Neuronal stem cell (in vitro differentiated cells): ENCODE results near the gene PIGU.
A peak's percentile ranks its signal among the peaks of the same experiment; 100 is the strongest.

Source experiments
- DNase-seq: peaks from one replicate; pipeline ENCODE4 v3.0.0-alpha.2; 2013; ENCODE audit warnings: low spot score
- H2AFZ ChIP-seq: one replicate; pipeline ENCODE4 v1.6.1; 2013; ENCODE audit warnings: mild to moderate bottlenecking, low read length, inconsistent platforms
- H2AK5ac ChIP-seq: 2 replicates; pipeline ENCODE4 v1.6.1; 2013; ENCODE audit warnings: low read depth, mild to moderate bottlenecking, inconsistent platforms, low read length, moderate library complexity, mixed read lengths
- H2BK120ac ChIP-seq: 2 replicates; pipeline ENCODE4 v1.6.1; 2013; ENCODE audit warnings: low read depth, mild to moderate bottlenecking, inconsistent platforms, low read length, moderate library complexity, mixed read lengths
- H2BK12ac ChIP-seq: one replicate; pipeline ENCODE4 v1.6.1; 2013; ENCODE audit warnings: low read length, inconsistent platforms
- H2BK15ac ChIP-seq: 2 replicates; pipeline ENCODE4 v1.6.1; 2013; ENCODE audit warnings: mild to moderate bottlenecking, low read length, inconsistent platforms, mixed read lengths
- H2BK5ac ChIP-seq: one replicate; pipeline ENCODE4 v1.6.1; 2013; ENCODE audit warnings: inconsistent platforms, mild to moderate bottlenecking, low read length, moderate library complexity
- H3K14ac ChIP-seq: one replicate; pipeline ENCODE4 v1.6.1; 2013; ENCODE audit warnings: low read length, inconsistent platforms
- H3K18ac ChIP-seq: 2 replicates; pipeline ENCODE4 v1.6.1; 2013; ENCODE audit warnings: low read length, inconsistent platforms
- H3K23ac ChIP-seq: 2 replicates; pipeline ENCODE4 v1.6.1; 2013; ENCODE audit warnings: low read depth, mild to moderate bottlenecking, mixed read lengths, low read length, inconsistent platforms; ENCODE audit not compliant: poor library complexity
- H3K27ac ChIP-seq: replicated peaks from 3 replicates; pipeline ENCODE4 v1.5.1; 2013; ENCODE audit warnings: low read length, inconsistent platforms
- H3K27me3 ChIP-seq, 3 experiments: 2 replicates each; pipeline ENCODE4 v1.6.1; 2013; ENCODE audit warnings: low read length in 3 of 3, mild to moderate bottlenecking in 2 of 3, inconsistent platforms in 1 of 3, low read depth in 1 of 3, mixed read lengths in 1 of 3, moderate library complexity in 1 of 3; ENCODE audit not compliant: control insufficient read depth in 3 of 3, insufficient read depth in 3 of 3
- H3K36me3 ChIP-seq, 2 donors: replicated peaks in 1 of 2; 2 replicates each; pipeline ENCODE4 v1.6.1; 2013; ENCODE audit warnings: low read length in 2 of 2; ENCODE audit not compliant: control insufficient read depth in 2 of 2, insufficient read depth in 2 of 2
- H3K4ac ChIP-seq: 2 replicates; pipeline ENCODE4 v1.6.1; 2013; ENCODE audit warnings: inconsistent platforms, mild to moderate bottlenecking, low read length, moderate library complexity
- H3K4me1 ChIP-seq, 2 donors: 1 replicate in 1 of 2; 2 replicates in 1 of 2; pipeline ENCODE4 v1.6.1; 2013; ENCODE audit warnings: low read length in 2 of 2, low read depth in 1 of 2; ENCODE audit not compliant: control insufficient read depth in 2 of 2, insufficient read depth in 1 of 2
- H3K4me2 ChIP-seq: one replicate; pipeline ENCODE4 v1.6.1; 2013; ENCODE audit warnings: mild to moderate bottlenecking, low read length, inconsistent platforms; ENCODE audit not compliant: insufficient read depth, poor library complexity, severe bottlenecking
- H3K4me3 ChIP-seq, 2 donors: 2 replicates each; pipeline ENCODE4 v1.5.1; 2013; ENCODE audit warnings: low read length in 2 of 2, mild to moderate bottlenecking in 2 of 2, inconsistent platforms in 1 of 2, moderate library complexity in 1 of 2
- H3K79me1 ChIP-seq: one replicate; pipeline ENCODE4 v1.6.1; 2013; ENCODE audit warnings: low read depth, mild to moderate bottlenecking, inconsistent platforms, low read length, moderate library complexity
- H3K9ac ChIP-seq: one replicate; pipeline ENCODE4 v1.6.1; 2013; ENCODE audit warnings: mild to moderate bottlenecking, low read depth, low read length, inconsistent platforms; ENCODE audit not compliant: poor library complexity
- H3K9me3 ChIP-seq, 2 donors: replicated peaks in 1 of 2; 2 replicates each; pipeline versions ENCODE3 to v1.6.1; 2013; ENCODE audit warnings: low read length in 2 of 2, mild to moderate bottlenecking in 2 of 2, inconsistent platforms in 1 of 2, low read depth in 1 of 2, mixed read lengths in 1 of 2, moderate library complexity in 1 of 2; ENCODE audit not compliant: control insufficient read depth in 2 of 2, insufficient read depth in 1 of 2
- H4K8ac ChIP-seq: one replicate; pipeline ENCODE4 v1.6.1; 2013; ENCODE audit warnings: low read depth, mild to moderate bottlenecking, inconsistent platforms, low read length, moderate library complexity
- H4K91ac ChIP-seq: one replicate; pipeline ENCODE4 v1.6.1; 2013; ENCODE audit warnings: low read length, low read depth, mild to moderate bottlenecking, inconsistent platforms; ENCODE audit not compliant: poor library complexity
- WGBS, 2 donors: extraction: QIAGEN DNeasy Blood & Tissue Kit; methylation state at CpG; one replicate each; pipeline ENCODE4 v1.1.7; 2013; ENCODE audit warnings: missing lambda C conversion rate in 2 of 2, mixed read lengths in 1 of 2; ENCODE audit not compliant: insufficient read length in 2 of 2, insufficient replicate concordance in 1 of 2; ENCODE audit errors: extremely low coverage in 2 of 2; 5-methylcytosine and 5-hydroxymethylcytosine counted together

The PIGU gene

GRCh38 chr20:34562641-34563040, 114.3 kb downstream of the PIGU start:
- H3K9ac ChIP-seq, result no peak overlapping the region
- peaks cover 2% of the 10 kb centered on the region for H3K79me1 ChIP-seq
- peaks cover 0 to 3% of the 10 kb centered on the region in 2 donors for H3K9me3 ChIP-seq
- DNase-seq, result no peak
- H3K36me3 ChIP-seq, result peaks cover 6 to 43% of the 10 kb centered on the region in 2 donors
- H3K14ac ChIP-seq, result no peak overlapping the region
- H3K23ac ChIP-seq, result no peak overlapping the region
- no peak overlapping the region for H3K4me3 ChIP-seq
- no peak overlapping the region for H3K4ac ChIP-seq
- H3K27ac ChIP-seq, result no peak overlapping the region
- H3K4me2 ChIP-seq, result no peak overlapping the region
- H3K18ac ChIP-seq, result no peak overlapping the region
- no peak overlapping the region for H2BK15ac ChIP-seq
- no CpG with 5 or more reads among the region's 5 CpGs for WGBS, 2 donors
- no peak overlapping the region for H4K8ac ChIP-seq
- H2BK120ac ChIP-seq, result no peak overlapping the region
- H4K91ac ChIP-seq, result no peak overlapping the region
- peaks cover 0 to 2% (median 0%) of the 10 kb centered on the region in 3 experiments for H3K27me3 ChIP-seq
- no peak overlapping the region for H2AK5ac ChIP-seq
- no peak overlapping the region for H2AFZ ChIP-seq
- H2BK12ac ChIP-seq, result no peak overlapping the region
- H2BK5ac ChIP-seq, result no peak overlapping the region
- H3K4me1 ChIP-seq, result peaks cover 4 to 14% of the 10 kb centered on the region in 2 donors

GRCh38 chr20:34561661-34562060, 115.2 kb downstream of the PIGU start:
- H4K91ac ChIP-seq, result no peak overlapping the region
- peaks cover 4% of the 10 kb centered on the region in 2 donors for H3K4me1 ChIP-seq
- H2AFZ ChIP-seq, result no peak overlapping the region
- peaks cover 0 to 2% (median 0%) of the 10 kb centered on the region in 3 experiments for H3K27me3 ChIP-seq
- WGBS, 2 donors, result no CpG with 5 or more reads among the region's 10 CpGs
- H2BK120ac ChIP-seq, result no peak overlapping the region
- H2BK15ac ChIP-seq, result no peak overlapping the region
- no peak overlapping the region for H2AK5ac ChIP-seq
- peaks cover 6 to 41% of the 10 kb centered on the region in 2 donors for H3K36me3 ChIP-seq
- no peak overlapping the region for H3K14ac ChIP-seq
- no peak overlapping the region for H3K23ac ChIP-seq
- no peak overlapping the region for H2BK5ac ChIP-seq
- H3K27ac ChIP-seq, result no peak overlapping the region
- no peak overlapping the region for H3K9ac ChIP-seq
- H4K8ac ChIP-seq, result no peak overlapping the region
- H2BK12ac ChIP-seq, result no peak overlapping the region
- no peak overlapping the region for H3K4ac ChIP-seq
- no peak overlapping the region for H3K4me3 ChIP-seq
- no peak overlapping the region for H3K4me2 ChIP-seq
- H3K79me1 ChIP-seq, result peaks cover 2% of the 10 kb centered on the region
- peaks cover 0 to 3% of the 10 kb centered on the region in 2 donors for H3K9me3 ChIP-seq
- DNase-seq, result no peak
- H3K18ac ChIP-seq, result no peak overlapping the region

GRCh38 chr20:34560614-34561013, 116.3 kb downstream of the PIGU start:
- H3K4ac ChIP-seq, result no peak overlapping the region
- no peak overlapping the region for H3K4me3 ChIP-seq
- H3K9ac ChIP-seq, result no peak overlapping the region
- H4K8ac ChIP-seq, result no peak overlapping the region
- no peak overlapping the region for H3K18ac ChIP-seq
- peaks cover 0 to 2% of the 10 kb centered on the region in 2 donors for H3K4me1 ChIP-seq
- no peak overlapping the region for H2BK120ac ChIP-seq
- H3K14ac ChIP-seq, result no peak overlapping the region
- no peak overlapping the region for H4K91ac ChIP-seq
- H3K27me3 ChIP-seq, result no peaks in the 10 kb centered on the region
- H2AK5ac ChIP-seq, result no peak overlapping the region
- H3K79me1 ChIP-seq, result peaks cover 2% of the 10 kb centered on the region
- peaks cover 3 to 39% of the 10 kb centered on the region in 2 donors for H3K36me3 ChIP-seq
- peaks cover 0 to under 1% of the 10 kb centered on the region in 2 donors for H3K9me3 ChIP-seq
- WGBS, 2 donors, result no CpG with 5 or more reads among the region's 7 CpGs
- no peak overlapping the region for H2AFZ ChIP-seq
- no peak overlapping the region for H3K27ac ChIP-seq
- H3K4me2 ChIP-seq, result no peak overlapping the region
- H2BK15ac ChIP-seq, result no peak overlapping the region
- DNase-seq, result no peak
- peak overlapping the region; percentile 66 for H2BK5ac ChIP-seq
- no peak overlapping the region for H3K23ac ChIP-seq
- H2BK12ac ChIP-seq, result no peak overlapping the region

GRCh38 chr20:34560141-34560523, 116.8 kb downstream of the PIGU start:
- H3K27me3 ChIP-seq, result no peaks in the 10 kb centered on the region
- H3K36me3 ChIP-seq, result peaks cover 1 to 38% of the 10 kb centered on the region in 2 donors
- H3K9me3 ChIP-seq, result no peaks in the 10 kb centered on the region
- H3K79me1 ChIP-seq, result peaks cover 2% of the 10 kb centered on the region
- WGBS, 2 donors, result no CpG with 5 or more reads among the region's 12 CpGs
- H2BK120ac ChIP-seq, result no peak overlapping the region
- H3K4me1 ChIP-seq, result peaks cover 0 to 2% of the 10 kb centered on the region in 2 donors
- no peak overlapping the region for H4K91ac ChIP-seq
- H3K4me2 ChIP-seq, result no peak overlapping the region
- no peak overlapping the region for H3K4me3 ChIP-seq
- no peak overlapping the region for H3K18ac ChIP-seq
- no peak for DNase-seq
- no peak overlapping the region for H2AFZ ChIP-seq
- no peak overlapping the region for H3K9ac ChIP-seq
- H3K14ac ChIP-seq, result no peak overlapping the region
- H4K8ac ChIP-seq, result no peak overlapping the region
- no peak overlapping the region for H3K23ac ChIP-seq
- H2BK15ac ChIP-seq, result no peak overlapping the region
- no peak overlapping the region for H2BK5ac ChIP-seq
- no peak overlapping the region for H3K27ac ChIP-seq
- no peak overlapping the region for H3K4ac ChIP-seq
- no peak overlapping the region for H2BK12ac ChIP-seq
- no peak overlapping the region for H2AK5ac ChIP-seq
